Measurements from ENCODE around the gene YPEL1.
"Not testable (repeated sequence)": the region's sequence is repeated elsewhere in the genome, so short reads cannot be mapped to it uniquely, and the experiment has no call there.

GRCh38 chr22:21721195-21721852 lies 14.3 kb downstream of the YPEL1 start:
- not testable (repeated sequence) for TF ChIP-seq CTCF (CRISPR knock-in tag; IDR thresholded peaks at IDR 0.05); ZMYM4 (CRISPR knock-in tag; IDR thresholded peaks at IDR 0.05); ZNF362 (CRISPR knock-in tag; IDR thresholded peaks at IDR 0.05; ENCODE audit: borderline replicate concordance); NR1H2 (CRISPR knock-in tag; IDR thresholded peaks at IDR 0.05; ENCODE audit: borderline replicate concordance, low read depth); PTBP1 (IDR thresholded peaks at IDR 0.05; ENCODE audit: low read depth, low read length, poor library complexity, severe bottlenecking); ZNF709 (CRISPR knock-in tag; IDR thresholded peaks at IDR 0.05); EZH2 (conservative IDR thresholded peaks at IDR 0.05; ENCODE audit: low read depth, low read length); ZFP91 (CRISPR knock-in tag; IDR thresholded peaks at IDR 0.05; ENCODE audit: borderline replicate concordance); ZBTB1 (CRISPR knock-in tag; IDR thresholded peaks at IDR 0.05; ENCODE audit: borderline replicate concordance); ZNF549 (CRISPR knock-in tag; IDR thresholded peaks at IDR 0.05)

All from HepG2 (cell line).